Fibroblast of pulmonary artery (primary cell): Measurements from ENCODE around the gene BAIAP3.

Experiments used
- DNase-seq: peaks from one replicate; pipeline ENCODE4 v3.0.0-alpha.2; 2010; ENCODE audit warnings: low read depth
- H3K4me3 ChIP-seq: replicated peaks from 2 replicates; pipeline ENCODE4 v1.5.1; 2011; ENCODE audit warnings: low read depth, mild to moderate bottlenecking, control low read depth, low read length, moderate library complexity
- TF ChIP-seq, protein P1 (sequence below): IDR thresholded peaks from 2 replicates; pipeline ENCODE4 v1.5.1; 2011; ENCODE audit warnings: mild to moderate bottlenecking, control low read depth, low read length, inconsistent platforms; ENCODE audit errors: missing control alignments

BAIAP3 gene

DNA sequence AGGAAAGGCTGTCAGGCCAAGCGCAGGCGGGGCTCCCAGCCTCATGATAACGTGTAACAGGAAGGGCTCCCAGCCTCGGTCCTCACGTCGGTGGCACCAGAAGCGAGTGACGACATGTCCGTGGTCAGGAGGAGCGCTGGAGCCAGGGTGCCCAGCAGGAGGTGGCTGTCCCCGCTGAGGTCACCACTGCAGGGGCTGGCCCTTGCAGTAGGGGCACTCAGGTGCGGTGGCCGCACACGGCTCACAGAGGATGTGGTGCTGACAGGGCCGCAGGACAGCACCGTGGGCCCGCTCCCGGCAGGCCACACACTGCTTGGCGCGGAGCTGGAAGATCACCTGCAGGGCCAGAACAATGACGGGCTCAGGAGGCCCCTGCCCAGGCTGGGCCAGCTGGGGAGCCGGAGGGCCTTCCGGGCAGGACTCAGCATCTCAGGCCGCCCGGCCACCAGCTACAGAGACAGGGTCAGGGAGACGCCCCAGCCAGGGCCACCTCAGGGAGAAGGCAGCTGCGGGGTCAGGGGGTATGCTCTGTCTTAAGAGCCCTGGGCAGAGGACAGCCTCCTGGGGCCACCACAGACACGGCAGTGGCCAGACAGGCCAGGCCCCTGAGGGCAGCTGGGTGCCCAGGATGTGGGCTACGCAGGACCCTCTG, 32.7 kb downstream of the BAIAP3 start:
- TF ChIP-seq, protein P1, sequence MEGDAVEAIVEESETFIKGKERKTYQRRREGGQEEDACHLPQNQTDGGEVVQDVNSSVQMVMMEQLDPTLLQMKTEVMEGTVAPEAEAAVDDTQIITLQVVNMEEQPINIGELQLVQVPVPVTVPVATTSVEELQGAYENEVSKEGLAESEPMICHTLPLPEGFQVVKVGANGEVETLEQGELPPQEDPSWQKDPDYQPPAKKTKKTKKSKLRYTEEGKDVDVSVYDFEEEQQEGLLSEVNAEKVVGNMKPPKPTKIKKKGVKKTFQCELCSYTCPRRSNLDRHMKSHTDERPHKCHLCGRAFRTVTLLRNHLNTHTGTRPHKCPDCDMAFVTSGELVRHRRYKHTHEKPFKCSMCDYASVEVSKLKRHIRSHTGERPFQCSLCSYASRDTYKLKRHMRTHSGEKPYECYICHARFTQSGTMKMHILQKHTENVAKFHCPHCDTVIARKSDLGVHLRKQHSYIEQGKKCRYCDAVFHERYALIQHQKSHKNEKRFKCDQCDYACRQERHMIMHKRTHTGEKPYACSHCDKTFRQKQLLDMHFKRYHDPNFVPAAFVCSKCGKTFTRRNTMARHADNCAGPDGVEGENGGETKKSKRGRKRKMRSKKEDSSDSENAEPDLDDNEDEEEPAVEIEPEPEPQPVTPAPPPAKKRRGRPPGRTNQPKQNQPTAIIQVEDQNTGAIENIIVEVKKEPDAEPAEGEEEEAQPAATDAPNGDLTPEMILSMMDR, result no peak
- H3K4me3 ChIP-seq, result no peak overlapping the region

DNA sequence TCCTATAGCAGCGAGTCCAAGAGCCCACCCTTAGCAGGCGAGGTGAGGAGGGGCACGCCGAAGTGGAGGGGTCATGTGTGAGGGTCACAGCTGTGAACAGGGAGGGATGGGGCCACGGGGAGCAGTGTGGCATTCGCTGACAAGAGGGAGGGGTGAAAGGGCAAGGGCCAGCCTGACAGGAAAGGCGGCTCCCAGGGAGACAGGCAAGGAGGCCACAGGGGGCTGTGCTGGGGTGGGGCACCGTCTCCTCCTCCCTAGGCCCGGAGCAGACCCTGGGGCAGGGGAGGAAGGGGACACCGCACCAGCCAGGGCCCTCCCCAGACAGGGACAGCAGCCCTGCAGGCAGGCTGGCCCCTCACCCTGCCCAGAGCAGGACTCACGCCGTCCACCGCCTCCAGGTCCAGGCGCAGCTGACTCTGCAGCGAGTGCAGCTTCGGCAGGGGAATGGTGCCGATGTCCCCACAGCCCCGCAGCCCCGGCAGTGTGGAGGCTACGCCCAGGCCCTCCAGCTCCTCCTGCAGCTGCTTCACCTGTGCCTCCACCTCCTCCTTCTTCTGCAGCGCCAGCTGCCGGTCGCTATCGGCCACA, 33.4 kb downstream of the BAIAP3 start:
- DNase-seq, result no peak
- H3K4me3 ChIP-seq, result no peak overlapping the region
- TF ChIP-seq, protein P1, result no peak

More for the DNA sequence above, 32.7 kb downstream of the BAIAP3 start:
- DNase-seq, result no peak

DNA sequence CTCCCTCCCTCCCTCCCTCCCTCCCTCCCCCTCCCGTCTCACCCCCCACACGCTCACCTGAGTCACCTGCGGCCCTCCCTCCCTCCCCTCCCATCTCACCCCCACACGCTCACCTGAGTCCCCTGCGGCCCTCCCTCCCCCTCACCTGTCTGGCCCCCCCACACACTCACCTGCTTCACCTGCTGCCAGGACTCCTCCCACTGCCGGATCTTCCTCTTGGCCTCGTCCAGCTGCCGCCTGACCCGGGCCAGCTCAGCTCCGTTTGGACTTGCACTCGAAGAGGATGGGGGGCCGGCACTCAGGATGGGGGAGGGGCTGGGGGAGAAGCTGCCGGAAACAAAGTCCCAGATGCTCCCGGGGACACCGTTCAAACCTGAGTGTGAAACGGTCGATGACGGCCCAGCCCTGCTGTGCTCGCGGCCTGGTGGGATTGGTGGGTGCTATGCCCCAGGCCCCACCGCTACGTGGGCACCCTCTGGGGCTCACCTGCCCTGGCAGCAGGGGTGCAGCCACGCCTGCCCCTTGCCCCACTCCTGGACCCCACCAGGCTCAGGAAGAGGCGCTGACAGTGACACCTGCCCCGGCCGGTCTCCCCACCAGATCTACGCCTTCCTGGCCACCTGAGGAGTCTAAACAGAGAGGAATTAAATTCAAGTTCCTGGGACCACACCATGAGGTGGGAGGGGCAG, 34.2 kb downstream of the BAIAP3 start:
- TF ChIP-seq, protein P1, result no peak
- no peak for DNase-seq

DNA sequence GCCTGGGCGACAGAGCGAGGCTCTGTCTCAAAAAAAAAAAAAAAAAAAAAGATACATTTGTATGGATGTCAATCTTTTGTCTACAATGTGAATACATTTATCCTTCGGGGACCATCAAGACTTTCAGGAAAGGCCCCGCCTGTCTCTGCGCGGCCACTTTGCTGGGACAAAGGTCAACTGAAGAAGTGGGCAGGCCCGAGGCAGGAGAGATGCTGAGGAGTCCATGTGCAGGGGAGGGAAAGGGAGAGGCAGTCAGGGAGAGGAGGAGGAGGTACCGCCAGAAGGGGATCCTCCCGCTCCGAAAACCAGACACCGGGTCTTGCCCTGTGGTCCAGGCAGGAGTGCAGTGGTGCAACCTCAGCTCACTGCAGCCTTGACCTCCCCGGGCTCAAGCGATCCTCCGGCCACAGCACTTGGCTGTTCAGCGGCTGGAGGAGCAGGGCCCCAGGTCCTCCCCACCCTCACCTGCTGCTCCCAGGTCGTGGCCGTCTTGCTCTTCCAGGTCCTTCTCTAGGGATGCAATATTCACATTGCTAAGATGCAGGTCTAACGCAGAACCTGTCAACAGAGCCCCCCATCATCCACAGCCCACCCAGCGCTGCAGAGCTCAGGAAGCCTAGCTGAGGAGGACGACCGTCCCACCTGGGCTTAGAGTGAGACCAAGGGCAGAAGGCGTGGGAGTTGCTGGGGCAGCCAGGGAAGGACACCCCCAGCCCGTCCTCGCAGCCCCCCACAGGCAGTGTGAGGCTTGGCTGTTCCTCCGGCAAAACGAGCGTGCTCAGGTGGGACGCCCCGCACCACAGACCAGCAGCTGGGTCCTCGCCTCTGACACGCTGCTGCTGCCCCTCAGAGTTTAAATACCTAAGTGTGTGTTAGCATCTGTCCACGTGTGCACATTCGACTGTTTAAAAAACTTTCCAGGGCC, 37.9 kb downstream of the BAIAP3 start:
- no peak overlapping the region for H3K4me3 ChIP-seq
- no peak for DNase-seq
- TF ChIP-seq, protein P1, result no peak

More for the DNA sequence above, 34.2 kb downstream of the BAIAP3 start:
- no peak overlapping the region for H3K4me3 ChIP-seq

DNA sequence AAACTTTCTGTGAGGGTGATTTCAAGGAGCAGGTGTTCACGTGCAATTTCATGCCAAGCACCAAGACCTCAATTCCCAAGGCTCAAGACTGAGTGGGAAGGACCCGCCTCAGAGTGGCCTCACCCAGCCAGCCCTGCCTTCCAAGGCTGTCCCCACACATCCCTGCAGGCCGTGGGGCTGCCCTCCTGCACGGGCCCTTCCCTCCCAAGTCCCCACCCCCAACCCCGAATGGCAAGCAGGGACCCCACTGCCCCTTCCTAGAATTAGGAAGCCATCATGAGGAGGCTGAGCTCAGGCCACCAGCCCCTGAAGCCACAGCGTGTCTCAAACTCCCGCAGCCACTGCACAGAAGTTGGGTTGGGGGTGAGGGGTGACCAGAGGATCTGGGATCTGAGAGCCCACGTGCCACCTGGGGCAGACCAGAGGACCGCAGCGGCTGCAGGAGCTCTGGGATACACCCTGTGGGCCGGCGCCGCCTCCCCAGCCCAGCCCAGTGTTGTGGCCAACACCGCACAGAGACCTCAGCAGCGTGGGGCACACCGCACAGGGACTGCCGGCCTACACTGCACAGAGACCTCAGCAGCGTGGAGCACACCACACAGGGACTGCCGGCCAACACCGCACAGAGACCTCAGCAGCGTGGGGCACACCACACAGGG, 39.0 kb downstream of the BAIAP3 start:
- no peak for DNase-seq
- TF ChIP-seq, protein P1, result no peak
- H3K4me3 ChIP-seq, result no peak overlapping the region
